Upper lobe of right lung (tissue), 1 donor: ENCODE measurements around the gene BAD. TPM values are rescaled to one million over a fixed set of nuclear protein-coding genes. Genes with fewer than 3 reads are reported as not detected.
A peak's percentile ranks its signal among the peaks of the same experiment; 100 is the strongest.

Experiments used
- ATAC-seq: fragments of 200-7000 bp; cut with Tn5 transposase; one replicate; pipeline ENCODE4 v1.9.1; 2020; ENCODE audit warnings: mild to moderate bottlenecking, moderate library complexity
- DNase-seq: peaks from one replicate; pipeline ENCODE4 v3.0.0-alpha.2; 2020
- H3K27ac ChIP-seq: fragments of 200-600 bp; one replicate; pipeline ENCODE4 v1.8.0; 2022
- H3K27me3 ChIP-seq: fragments of 200-600 bp; one replicate; pipeline ENCODE4 v1.8.0; 2022; ENCODE audit warnings: mild to moderate bottlenecking
- H3K36me3 ChIP-seq: fragments of 200-600 bp; one replicate; pipeline ENCODE4 v1.8.0; 2022
- H3K4me1 ChIP-seq: fragments of 200-600 bp; one replicate; pipeline ENCODE4 v1.8.0; 2022
- H3K4me3 ChIP-seq: fragments of 200-600 bp; one replicate; pipeline ENCODE4 v1.8.0; 2022; ENCODE audit warnings: mild to moderate bottlenecking
- H3K9me3 ChIP-seq: fragments of 200-600 bp; one replicate; pipeline ENCODE4 v1.8.0; 2022
- CTCF ChIP-seq: fragments of 200-600 bp; IDR thresholded peaks from one replicate; pipeline ENCODE4 v1.8.0; 2022; ENCODE audit warnings: antibody characterized with exemption
- intact Hi-C: fragments of 100-400 bp; cut with DNase I; formaldehyde crosslinking; loops from one replicate; pipeline ENCODE4 v1.11.0; 2022
- total RNA-seq: library from RNA; stranded (reverse); fragmentation: NEBNext Ultra II Directional; extraction: Animal tissue kit (Norgen Biotek cat#: 25700); gene quantifications from one replicate; pipeline ENCODE4 v1.2.1, GENCODE V29; 2021
- donor health status: DM: no; HTN: yes; CAD: no; lungs with severe emphysema.

The BAD gene
- total RNA-seq, 1 donor from 2014 or later = 58.9 TPM

- peak; percentile 86 for DNase-seq
These were observed 14.7 kb upstream of the BAD start for GRCh38 chr11:64298966-64299846.

GRCh38 chr11:64297699-64298358, 13.4 kb upstream of the BAD start:
- Histone ChIP-seq H3K27ac (no peak overlapping the region), H3K36me3 (no peaks in the 10 kb centered on the region), H3K9me3 (no peaks in the 10 kb centered on the region), H3K27me3 (peaks cover 65% of the 10 kb centered on the region), H3K4me1 (peaks cover 19% of the 10 kb centered on the region), H3K4me3 (no peak overlapping the region)
- intact Hi-C loops = no loop called here
- TF ChIP-seq CTCF = no peak
- DNase-seq (no peak), ATAC-seq (no peak)

More at GRCh38 chr11:64298966-64299846, 14.7 kb upstream of the BAD start:
- Histone ChIP-seq H3K9me3 (no peaks in the 10 kb centered on the region), H3K27me3 (peaks cover 57% of the 10 kb centered on the region), H3K4me3 (peak overlapping the region; percentile 55), H3K27ac (peak overlapping the region; percentile 48), H3K36me3 (no peaks in the 10 kb centered on the region), H3K4me1 (peaks cover 24% of the 10 kb centered on the region)
- TF ChIP-seq CTCF = no peak
- peak; percentile 65 for ATAC-seq
- intact Hi-C loops = no loop called here

GRCh38 chr11:64296830-64297698, 12.6 kb upstream of the BAD start:
- Histone ChIP-seq H3K9me3 (no peaks in the 10 kb centered on the region), H3K4me1 (peaks cover 19% of the 10 kb centered on the region), H3K36me3 (no peaks in the 10 kb centered on the region), H3K27me3 (peaks cover 73% of the 10 kb centered on the region), H3K4me3 (no peak overlapping the region), H3K27ac (no peak overlapping the region)
- DNase-seq (no peak), ATAC-seq (no peak)
- intact Hi-C loops = no loop called here
- TF ChIP-seq CTCF = no peak

GRCh38 chr11:64296236-64296635, 11.8 kb upstream of the BAD start:
- H3K36me3 ChIP-seq = no peaks in the 10 kb centered on the region
- H3K4me1 ChIP-seq = peaks cover 19% of the 10 kb centered on the region
- intact Hi-C loops = no loop called here
- TF ChIP-seq CTCF = no peak
- ATAC-seq (no peak), DNase-seq (no peak)
- H3K4me3 ChIP-seq = no peak overlapping the region
- H3K27ac ChIP-seq = no peak overlapping the region
- H3K9me3 ChIP-seq = no peaks in the 10 kb centered on the region
- H3K27me3 ChIP-seq = peaks cover 81% of the 10 kb centered on the region

GRCh38 chr11:64295760-64296159, 11.3 kb upstream of the BAD start:
- ATAC-seq (no peak), DNase-seq (no peak)
- no peak overlapping the region for H3K27ac ChIP-seq
- no peak overlapping the region for H3K4me3 ChIP-seq
- peaks cover 19% of the 10 kb centered on the region for H3K4me1 ChIP-seq
- no peak for TF ChIP-seq CTCF
- H3K9me3 ChIP-seq = no peaks in the 10 kb centered on the region
- H3K27me3 ChIP-seq = peaks cover 85% of the 10 kb centered on the region
- H3K36me3 ChIP-seq = no peaks in the 10 kb centered on the region
- intact Hi-C loops = no loop called here
